ENCODE measurements around the gene FRMD8.

Gene FRMD8

DNA sequence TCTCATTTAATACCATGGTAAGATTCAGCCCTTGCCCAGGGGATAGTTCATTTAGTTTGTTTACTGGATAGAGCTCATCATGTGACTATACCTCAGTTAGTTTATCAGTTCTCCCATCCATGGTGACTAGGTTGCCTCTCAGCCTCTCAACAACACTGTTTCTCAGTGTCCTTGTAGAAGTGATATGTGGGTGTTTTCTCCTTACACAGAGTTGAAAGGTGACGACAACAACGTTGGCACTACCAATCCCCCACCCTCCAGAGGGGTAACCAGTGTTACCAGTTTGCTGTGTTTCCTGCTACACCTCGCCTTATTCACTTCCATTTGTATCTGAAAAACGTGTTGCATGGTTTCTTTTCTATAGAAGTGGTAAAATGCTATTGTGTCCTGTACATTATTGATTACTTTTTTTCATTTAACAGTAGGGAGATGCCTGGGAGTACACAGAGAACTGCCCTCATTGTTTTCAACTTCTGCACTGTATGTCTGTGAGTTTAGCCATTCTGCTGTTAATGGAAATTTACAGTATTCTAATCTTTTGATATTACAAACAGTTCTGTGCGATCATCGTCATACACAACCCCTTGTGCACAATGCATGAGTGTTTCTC, 47.7 kb downstream of the FRMD8 start:
- DNase-seq (ENCODE audit: extremely low read depth in 1 of 2, low read depth in 1 of 2): no peak

DNA sequence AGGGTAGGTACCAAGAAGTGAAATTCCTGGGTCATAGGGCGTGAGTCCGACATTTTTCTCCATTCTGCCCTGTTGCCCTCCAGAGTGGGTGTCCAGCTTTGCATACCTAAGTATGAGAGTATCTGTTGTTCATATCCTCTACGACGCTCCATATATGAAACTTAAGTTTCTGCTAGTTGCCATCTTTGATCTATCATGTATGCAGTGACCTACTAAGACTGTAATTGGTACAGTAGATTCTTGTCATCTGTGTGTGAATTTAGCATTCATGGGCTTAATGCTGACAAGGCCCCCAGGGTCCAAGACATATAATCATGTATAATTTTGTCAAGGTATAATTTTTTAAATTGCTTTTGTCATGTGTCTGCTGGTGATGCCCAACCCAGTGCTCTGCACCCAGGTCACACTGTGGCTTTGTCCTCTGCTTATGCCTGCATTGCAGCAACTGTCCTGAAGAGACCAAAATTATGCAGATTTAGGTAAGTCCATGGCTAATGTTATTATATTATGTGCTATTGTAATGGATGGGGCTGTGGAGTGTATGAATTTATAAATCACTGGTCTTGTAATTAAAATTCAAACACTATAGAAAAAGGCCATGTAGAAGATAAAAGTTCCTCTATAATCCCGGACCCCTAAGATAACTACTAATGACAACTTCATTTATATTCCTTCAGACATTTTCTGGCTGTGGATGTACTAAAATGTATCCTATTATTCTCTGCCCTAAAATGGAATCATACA, 48.4 kb downstream of the FRMD8 start:
- no peak for DNase-seq (ENCODE audit: extremely low read depth in 1 of 2, low read depth in 1 of 2)

DNA sequence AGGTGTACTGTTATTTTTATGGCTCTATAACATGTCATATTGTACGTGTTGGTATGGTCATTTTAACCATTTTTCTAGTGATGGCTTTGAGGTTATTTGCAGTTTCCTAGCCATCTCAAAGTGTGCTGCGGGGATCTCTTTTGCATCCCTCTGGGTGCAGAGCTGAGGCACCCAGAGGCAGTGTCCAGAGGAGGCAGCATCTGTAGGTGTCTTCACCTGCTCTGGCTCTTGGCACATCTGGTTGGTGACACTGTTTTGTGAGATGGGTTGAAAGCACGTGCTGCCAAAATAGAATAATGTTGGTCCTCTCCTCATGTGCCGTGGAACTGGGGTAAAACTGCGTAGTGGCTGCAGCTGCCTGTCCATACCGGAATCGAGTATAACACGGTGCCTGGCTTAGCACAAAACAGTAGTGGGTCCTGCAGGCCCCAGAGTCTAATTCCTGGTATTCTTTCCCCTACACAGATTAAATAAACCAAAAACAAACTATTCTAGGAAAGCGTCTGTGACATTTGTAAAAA, 49.0 kb downstream of the FRMD8 start:
- DNase-seq (ENCODE audit: extremely low read depth in 1 of 2, low read depth in 1 of 2): no peak

DNA sequence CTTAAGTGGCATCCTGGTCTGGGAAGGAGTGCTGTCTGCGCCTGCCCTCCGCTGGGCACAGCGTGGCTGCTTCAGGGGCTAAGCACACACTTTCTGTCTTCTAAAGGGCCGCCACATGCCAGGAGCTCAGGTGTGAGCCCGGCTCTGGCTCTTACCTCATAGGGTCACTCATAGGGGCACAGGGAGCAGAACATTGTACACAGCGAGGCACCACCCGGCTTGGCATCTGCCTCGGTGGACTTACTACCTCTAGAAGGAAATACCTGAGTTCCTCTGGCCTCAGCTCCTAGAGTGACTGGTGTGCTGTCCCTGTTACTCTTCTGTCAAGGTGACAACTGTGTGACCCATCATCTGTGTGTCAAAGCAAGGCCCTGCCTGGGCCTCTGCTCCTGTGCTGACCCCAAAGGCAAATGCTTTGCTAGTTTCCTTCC, 49.6 kb downstream of the FRMD8 start:
- no peak for DNase-seq (ENCODE audit: extremely low read depth in 1 of 2, low read depth in 1 of 2)

DNA sequence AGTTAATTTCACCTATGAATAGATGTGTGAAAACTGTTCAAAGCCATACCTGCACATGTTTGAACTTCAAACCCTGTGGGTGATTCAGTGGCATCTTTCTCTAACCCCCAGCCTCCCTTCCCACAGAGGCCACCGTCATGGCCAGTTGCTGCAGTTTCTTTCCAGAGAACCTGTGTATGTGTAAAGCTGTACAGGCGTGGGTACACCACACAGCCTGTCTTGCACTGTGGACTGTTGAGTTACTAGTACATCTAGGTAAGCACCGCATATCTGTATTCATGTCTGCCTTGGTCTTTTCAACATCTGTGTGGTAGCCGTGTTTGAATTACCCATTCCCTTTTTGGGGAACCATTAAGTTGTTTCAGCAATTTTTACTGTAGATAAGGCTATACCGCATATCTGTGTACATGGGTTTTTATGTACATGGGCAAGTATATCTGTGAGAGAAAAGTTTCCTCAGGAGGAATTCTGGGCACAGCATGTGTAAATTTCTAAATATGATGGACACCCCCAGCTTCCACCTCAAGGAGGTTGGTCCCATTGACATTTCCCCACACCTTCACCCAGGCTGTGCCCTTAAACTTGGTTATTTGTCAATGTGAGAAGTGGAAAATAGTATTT, 50.1 kb downstream of the FRMD8 start:
- DNase-seq (ENCODE audit: extremely low read depth in 1 of 2, low read depth in 1 of 2): no peak

DNA sequence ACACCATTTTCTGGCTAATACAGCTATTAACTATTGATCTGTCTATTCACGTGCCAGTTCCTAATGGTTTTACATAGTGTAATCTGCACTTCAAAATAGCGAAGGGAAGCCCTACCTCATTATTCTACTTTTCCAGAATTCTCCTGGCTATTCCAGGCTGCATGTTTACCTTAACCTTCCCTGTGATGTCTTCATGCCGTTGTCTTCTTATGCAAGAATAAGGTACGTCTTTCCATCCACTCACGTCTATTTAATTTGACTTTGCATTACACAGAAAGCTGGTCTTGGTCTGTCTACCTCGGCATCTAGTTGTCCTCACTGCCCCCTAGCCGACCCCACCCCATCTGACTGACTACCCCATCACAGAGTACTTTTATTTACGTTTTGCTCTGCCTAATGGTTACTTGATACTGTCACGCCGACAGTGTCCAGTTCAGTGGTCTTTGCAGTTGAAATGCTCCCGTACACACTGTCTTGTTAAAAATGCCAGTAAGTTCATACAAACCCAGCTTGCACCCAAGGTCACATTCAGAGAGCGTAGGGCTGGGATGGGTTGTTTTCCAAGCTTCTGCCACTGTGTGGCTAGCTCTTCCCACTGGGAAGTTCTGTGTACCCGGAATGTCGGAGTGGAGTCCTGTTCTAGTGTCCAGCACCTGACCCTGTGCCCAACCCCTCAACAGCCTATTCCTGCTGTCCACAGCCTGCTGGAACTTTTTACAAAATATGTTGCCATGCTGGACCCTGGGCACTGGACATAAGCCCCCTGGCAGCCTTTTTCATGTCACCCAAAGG, 51.2 kb downstream of the FRMD8 start:
- DNase-seq (ENCODE audit: extremely low read depth in 1 of 2, low read depth in 1 of 2): no peak

DNA sequence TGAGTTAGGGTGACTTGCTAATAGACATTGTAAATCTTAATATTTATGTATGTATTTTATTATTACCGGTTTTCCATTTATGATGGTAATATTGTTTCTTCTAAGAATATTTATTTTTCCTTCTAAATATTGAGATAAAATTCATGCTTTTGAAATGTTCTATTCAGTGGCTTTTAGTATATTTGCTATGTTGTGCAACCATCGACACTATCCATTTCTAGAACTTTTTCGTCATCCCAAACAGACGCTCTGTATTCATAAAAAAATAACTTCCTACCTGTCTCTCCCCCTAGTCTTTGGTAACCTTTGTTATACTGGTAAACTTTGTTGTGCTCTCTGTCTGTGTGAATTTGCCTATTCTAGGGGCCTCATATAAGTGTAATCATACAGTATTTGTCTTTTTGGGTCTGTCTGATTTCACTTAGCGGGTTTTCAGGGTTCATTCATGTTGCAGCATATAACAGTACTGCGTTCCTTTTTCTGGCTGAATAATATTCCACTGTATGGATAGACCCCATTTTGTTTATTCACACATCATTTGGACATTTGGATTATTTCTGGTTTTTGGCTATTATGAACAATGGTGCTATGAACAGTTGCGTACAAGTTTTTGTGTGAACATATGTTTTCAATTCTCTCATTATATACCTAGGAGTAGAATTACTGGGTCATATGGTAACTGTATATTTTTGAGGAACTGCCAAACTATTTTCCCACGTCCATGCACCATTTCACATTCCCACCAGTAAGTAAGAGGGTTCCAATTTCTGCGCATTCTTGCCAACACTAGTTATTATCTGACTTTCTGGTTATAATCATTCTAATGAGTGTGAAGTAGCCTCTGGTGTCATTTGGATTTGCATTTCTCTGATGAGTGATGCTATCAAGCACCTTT, 52.1 kb downstream of the FRMD8 start:
- DNase-seq (ENCODE audit: extremely low read depth in 1 of 2, low read depth in 1 of 2): no peak

DNA sequence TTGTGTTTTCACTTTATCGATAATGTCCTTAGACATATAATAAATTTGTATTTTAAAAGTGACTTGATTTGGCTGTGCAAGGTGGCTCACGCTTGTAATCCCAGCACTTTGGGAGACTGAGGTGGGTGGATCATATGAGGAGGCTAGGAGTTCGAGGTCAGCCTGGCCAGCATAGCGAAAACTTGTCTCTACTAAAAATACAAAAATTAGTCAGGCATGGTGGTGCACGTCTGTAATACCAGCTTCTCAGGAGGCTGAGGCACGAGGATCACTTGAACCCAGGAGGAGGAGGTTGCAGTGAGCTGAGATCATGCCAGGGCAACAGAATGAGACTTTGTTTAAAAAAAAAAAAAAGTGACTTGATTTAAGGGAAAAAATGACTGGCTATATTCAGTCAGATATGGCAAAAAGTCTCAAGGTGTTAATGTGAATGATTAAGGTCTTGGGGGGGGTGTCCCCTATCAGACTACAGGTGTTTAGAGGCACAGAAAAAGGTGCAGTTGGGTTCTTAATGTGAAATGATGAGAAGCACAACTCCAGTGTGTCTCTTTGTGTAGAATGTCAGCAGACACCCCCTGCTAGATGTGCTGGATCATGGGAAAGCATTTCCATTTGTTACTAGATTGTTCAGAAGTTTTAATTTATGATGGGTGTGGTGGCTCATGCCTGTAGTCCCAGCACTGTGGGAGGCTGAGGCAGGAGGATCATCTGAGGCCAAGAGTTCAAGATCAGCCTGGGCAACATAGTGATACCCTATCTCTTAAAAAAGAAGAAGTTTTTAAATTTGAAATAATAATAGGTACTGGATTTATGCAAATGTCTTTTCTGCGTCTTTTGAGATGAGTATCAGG, 53.1 kb downstream of the FRMD8 start:
- DNase-seq (ENCODE audit: extremely low read depth in 1 of 2, low read depth in 1 of 2): no peak

DNA sequence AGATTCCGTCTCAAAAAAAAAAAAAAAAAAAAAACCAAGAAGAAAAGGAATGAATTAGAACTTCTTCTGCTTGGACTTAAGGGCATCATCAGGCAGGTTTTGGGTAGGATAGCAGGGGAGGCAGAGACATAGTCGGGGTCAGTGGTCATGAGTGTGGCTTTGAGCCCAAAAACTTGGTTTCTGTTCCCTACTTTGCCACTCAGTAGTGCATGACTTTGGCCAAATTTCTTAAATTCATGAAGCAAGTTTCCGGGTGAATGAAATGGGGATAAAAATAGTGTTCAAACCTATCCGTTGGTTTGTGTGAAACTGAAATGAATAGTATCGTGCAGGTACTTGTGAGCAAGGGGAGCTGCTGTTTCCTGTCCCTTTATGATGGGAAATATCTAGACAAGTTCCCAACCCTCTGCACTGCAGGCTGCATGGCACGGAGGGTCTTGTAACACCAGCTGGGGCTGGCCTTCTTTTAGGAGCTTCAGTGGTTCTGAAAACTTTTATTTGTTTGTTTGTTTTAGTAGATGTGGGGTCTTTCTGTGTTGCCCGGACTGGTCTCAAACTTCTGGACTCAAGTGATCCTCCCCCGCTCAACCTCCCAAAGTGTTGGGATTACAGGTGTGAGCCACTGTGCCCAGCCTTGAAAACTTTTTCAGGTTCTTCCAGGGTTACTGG, 54.5 kb downstream of the FRMD8 start:
- no peak for DNase-seq (ENCODE audit: extremely low read depth in 1 of 2, low read depth in 1 of 2)

DNA sequence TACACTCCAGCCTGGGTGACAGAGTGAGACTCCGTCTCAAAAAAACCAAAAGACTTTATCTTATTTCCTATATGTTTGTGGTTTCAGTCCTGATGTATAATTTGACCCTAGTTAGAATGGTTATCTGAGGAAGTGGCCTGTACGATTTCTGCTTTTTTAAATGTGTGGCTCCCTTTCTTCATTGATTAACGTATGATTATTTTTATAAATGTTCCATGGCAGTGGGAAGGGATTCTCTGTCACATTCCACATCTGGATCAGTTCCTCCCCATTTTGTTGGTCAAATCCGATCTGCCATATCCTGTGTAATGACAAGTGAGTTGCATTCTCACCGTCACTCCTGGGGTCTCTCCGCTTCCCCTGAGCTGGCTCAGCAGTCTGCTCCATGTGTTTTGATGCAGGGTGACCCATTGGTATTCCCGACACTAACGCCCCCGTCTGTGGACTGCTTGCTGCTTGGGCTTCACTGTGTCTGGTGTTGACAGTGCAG, 56.5 kb downstream of the FRMD8 start:
- DNase-seq (ENCODE audit: extremely low read depth in 1 of 2, low read depth in 1 of 2): no peak

DNA sequence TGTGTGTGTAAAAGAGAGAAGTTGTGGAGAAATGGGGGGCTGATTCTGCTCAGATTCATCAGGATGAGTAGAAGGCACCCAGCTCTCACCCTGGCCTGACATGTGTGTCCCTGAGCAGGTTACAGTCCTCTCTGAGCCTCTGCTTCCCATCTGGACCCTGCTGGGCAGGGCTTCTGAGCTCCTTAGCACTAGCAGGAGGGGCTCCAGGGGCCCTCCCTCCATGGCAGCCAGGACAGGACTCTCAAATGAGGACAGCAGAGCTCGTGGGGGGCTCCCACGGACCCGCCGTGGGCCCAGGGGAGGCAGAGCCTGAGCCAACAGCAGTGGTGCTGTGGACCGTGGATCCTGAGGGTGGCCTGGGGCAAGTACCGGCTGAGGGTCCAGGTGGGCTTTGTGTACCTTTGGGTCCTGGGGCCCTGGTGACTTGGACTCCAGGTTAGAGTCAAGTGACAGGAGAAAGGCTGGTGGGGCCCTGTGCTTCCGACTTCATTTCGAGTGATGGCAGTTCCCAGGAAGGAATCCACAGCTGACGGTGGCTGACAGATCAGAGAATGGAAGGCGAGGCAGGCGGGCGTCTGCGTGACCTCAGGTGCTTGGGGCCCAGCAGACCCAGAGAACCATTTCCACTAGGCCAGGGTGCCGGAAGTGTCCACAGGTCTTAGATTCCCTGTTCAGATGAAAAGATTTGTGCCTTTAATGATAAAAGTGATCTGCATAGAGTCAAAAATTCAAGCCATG, 58.0 kb downstream of the FRMD8 start:
- DNase-seq (ENCODE audit: extremely low read depth in 1 of 2, low read depth in 1 of 2): no peak

DNA sequence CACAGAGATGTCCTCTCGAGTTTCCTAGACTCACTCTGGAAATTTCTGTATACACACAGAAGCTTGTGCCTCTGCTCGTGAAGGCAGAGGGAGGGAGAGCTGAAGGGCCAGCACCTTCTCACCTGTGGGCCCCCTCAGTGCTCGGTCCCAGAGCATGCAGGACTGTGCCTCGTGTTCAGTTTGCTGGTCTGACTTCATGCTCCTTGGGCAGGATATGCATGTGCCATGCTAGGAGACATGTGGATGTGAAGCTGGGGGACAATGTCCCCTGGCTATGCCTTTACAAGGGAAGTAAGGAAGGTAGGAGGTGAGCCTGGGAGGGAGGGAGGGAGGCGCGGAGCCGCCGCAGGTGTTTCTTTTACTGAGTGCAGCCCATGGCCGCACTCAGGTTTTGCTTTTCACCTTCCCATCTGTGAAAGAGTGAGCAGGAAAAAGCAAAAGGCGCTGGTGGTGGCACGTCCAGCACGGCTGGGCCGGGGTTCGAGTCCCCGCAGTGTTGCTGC, 58.7 kb downstream of the FRMD8 start:
- no peak for DNase-seq (ENCODE audit: extremely low read depth in 1 of 2, low read depth in 1 of 2)

DNA sequence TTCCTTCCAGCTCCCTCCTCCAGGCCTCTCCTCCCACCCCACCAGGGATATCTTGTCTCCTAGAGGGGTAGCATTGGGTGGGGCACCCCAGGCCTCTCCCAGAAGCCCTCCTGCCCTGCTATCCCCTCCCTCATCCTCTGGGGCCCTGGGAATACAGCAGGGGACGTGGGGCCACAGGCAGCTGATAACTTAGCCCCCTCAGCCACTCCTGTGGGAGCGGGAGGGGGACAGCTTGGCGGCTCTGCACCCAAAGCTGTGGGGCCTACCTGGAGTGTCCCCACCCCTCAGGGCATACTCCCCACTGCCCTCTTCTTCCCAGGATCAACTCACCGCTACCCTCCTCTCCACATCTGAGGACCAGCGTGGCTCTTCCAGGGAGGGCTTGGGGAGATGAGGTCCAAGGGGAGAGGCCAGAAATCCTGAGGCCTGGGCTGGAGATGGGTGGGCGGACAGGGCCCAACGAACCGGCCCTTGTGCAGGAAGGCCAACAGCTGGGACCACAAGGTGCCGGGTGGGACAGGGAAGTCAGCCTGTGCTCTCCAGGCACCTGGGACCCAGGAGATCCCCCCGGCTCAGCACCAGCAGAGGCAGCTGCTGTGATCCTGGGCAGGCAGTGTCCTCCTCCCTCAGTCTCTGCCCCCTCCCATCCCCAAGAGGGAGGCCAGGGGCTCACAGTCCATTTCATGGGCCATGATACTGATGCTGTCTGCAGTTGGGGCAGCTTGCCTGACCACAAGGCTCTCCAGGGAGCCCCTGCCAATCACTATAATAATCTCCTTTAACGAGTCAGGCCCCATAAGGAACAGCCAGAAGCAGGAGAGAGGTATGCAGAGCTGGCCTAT, 59.4 kb downstream of the FRMD8 start:
- DNase-seq (ENCODE audit: extremely low read depth in 1 of 2, low read depth in 1 of 2): no peak

DNA sequence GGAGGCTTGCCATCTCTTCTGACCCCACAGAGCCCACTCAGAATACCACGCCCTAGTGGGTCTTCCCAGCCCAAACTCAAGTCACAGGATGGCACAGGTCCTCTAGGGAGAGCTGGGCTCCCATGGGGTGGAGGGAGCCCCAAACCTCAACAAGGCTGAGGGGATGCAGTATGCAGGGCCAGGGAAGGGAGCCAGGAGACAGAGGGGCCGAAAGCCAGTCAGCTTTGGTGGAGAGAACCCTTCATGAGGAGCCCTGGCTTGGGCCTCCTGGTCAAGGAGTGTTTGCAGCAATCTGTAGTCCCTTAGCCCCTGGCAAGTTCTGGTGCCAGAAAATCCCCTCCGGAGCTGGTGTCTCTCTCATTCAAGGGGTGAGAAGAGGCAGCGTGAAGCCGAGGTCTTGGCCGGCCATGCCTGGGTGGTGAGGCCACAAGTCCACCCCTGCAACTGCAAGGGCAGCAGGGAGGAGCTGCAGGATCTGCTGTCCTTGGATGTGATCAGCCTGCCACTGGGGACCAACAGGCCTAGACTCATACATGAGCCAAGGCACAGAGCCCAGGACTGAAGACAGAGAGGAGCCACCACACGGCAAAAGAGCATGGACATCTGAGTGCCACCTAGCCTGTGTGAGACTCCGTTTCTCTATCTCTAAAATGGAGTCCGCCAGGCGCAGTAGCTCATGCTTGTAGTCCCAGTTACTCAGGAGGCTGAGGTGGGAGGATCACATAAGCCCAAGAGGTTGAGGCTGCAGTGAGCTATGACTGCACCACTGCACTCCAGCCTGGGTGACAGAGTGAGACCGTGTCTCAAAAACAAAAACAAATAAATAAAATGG, 60.2 kb downstream of the FRMD8 start:
- DNase-seq (ENCODE audit: extremely low read depth in 1 of 2, low read depth in 1 of 2): no peak

DNA sequence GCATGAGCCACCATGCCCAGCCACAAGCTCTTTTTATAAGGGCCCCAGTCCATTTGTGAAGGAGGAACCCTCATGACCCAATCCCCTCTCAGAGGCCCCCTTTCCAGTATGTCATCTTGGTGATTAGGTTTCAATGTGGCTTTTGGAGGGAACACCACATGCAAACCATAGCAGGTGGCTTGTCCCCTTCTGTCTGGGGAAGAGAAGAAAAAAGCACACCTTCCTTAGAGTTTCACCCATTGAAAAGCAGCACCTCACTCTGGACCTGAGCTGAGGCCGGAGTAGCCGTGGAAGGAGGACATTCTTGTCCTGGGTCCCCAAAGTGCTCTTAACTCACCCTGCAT, 61.6 kb downstream of the FRMD8 start:
- no peak for DNase-seq (ENCODE audit: extremely low read depth in 1 of 2, low read depth in 1 of 2)

DNA sequence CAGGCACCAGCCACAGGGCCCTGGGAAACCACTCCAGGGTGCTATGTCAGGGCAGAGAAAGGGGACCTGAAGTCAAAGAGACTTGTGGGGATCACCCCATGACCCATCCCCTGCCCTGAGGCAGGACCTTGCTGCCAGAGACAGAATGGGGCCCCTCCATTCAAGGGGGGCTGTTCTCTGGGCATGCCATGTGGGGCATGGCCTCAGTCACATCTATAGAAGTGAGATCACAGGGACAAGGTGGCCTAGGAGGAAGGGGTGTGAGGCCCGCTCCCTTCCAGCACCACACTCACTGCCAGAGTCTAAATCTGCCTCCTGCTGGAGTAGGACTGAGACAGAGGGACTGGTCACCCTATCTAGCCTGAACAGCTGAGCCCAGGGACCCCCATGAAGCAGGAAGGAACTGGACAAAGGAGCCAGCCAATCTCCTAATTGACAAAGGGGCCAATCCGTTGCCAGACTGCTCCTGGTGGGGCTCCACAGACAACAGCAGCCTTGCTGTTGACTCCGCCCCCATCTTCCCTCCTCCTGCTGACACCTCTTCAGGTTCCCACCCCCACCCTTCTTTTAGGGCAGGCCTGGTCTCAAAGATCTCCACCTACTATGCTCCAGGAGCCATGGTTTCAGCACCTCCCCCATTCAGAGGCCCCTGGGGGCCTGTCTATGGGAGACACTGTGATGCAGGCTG, 62.1 kb downstream of the FRMD8 start:
- no peak for DNase-seq (ENCODE audit: extremely low read depth in 1 of 2, low read depth in 1 of 2)

Data from stimulated activated CD8-positive, alpha-beta memory T cell treated with anti-CD3 and anti-CD28 coated beads, Interleukin-7, amount 100 ng/mL, for 48 hours (primary cell).